Nasal cavity respiratory epithelium epithelial cell of viscerocranial mucosa (primary cell): ENCODE results near the gene PDE4C. TPM values are rescaled to one million over a fixed set of nuclear protein-coding genes. Genes with fewer than 3 reads are reported as not detected.

Experiments
- total RNA-seq: library from RNA; depleted of rRNA; stranded (reverse); fragments of >200 nt; gene quantifications from 2 replicates; pipeline ENCODE4 v1.2.3, GENCODE V29; 2014

The PDE4C gene
- under 0.01 and 0.14 TPM in 2 replicates for total RNA-seq

GRCh38 chr19:18225702-18226468 lies at the start of gene PDE4C:
PDE4C (minus strand) TSS chr19:18226438; CDS start chr19:18226415, 23 bp downstream.

GRCh38 chr19:18274219-18274780 lies 48.1 kb upstream of the PDE4C start, which contains the start of gene IQCN:
IQCN (minus strand) TSS chr19:18274452; CDS start chr19:18269478, 4,974 bp downstream.

GRCh38 chr19:18203863-18204393 lies 22.3 kb downstream of the PDE4C start, which contains the start of gene RAB3A:
RAB3A (minus strand) TSS chr19:18204042; CDS start chr19:18202740, 1,302 bp downstream.

GRCh38 chr19:18192673-18193387 lies 33.4 kb downstream of the PDE4C start, which contains the start of gene MPV17L2:
MPV17L2 (plus strand) TSS chr19:18193218; CDS start chr19:18193282, 64 bp downstream.

Other genes with a start within 250 kb of the PDE4C start
- gene ARRDC2, start 218.3 kb downstream of the PDE4C start, total RNA-seq = 6.2 and 8.4 TPM in 2 replicates
- under 0.01 TPM in 1 of 2 replicates, not detected in the other for gene IL12RB1, start 139.5 kb downstream of the PDE4C start, total RNA-seq
- 1.7 and 5.1 TPM in 2 replicates for gene MAST3, start 128.7 kb downstream of the PDE4C start, total RNA-seq
- 8.2 and 46.5 TPM in 2 replicates for gene PIK3R2, start 73.3 kb downstream of the PDE4C start, total RNA-seq
- 28.7 and 36.9 TPM in 2 replicates for gene IFI30, start 52.6 kb downstream of the PDE4C start, total RNA-seq
- 8.8 and 21.9 TPM in 2 replicates for gene MPV17L2, start 33.2 kb downstream of the PDE4C start, total RNA-seq
- gene RAB3A, start 22.4 kb downstream of the PDE4C start, total RNA-seq = under 0.01 and 1.4 TPM in 2 replicates
- gene IQCN, start 48.0 kb upstream of the PDE4C start, total RNA-seq = 0.36 TPM in 1 of 2 replicates, not detected in the other
- 129 and 153 TPM in 2 replicates for gene JUND, start 55.2 kb upstream of the PDE4C start, total RNA-seq
- 114 and 182 TPM in 2 replicates for gene LSM4, start 96.6 kb upstream of the PDE4C start, total RNA-seq
- 15.3 and 17.4 TPM in 2 replicates for gene PGPEP1, start 114.2 kb upstream of the PDE4C start, total RNA-seq
- gene GDF15, start 159.7 kb upstream of the PDE4C start, total RNA-seq = 172 and 183 TPM in 2 replicates
- 0.07 TPM in 1 of 2 replicates, not detected in the other for gene LRRC25, start 171.2 kb upstream of the PDE4C start, total RNA-seq
- 13.7 and 17.4 TPM in 2 replicates for gene SSBP4, start 193.0 kb upstream of the PDE4C start, total RNA-seq
- gene ISYNA1, start 211.7 kb upstream of the PDE4C start, total RNA-seq = 18.8 and 40.4 TPM in 2 replicates